PC-9 (cell line): ENCODE results near the gene OR4X1. TPM values are rescaled to one million over a fixed set of nuclear protein-coding genes. Genes with fewer than 3 reads are reported as not detected.
A peak's percentile ranks its signal among the peaks of the same experiment; 100 is the strongest.
"Not testable (repeated sequence)": the region's sequence is repeated elsewhere in the genome, so short reads cannot be mapped to it uniquely, and the experiment has no call there.

Experiments
- BruUV-seq: library from RNA; stranded (reverse); fragments of 400-500 nt; replicated peaks from 2 replicates; lab custom pipeline; 2021; lab: Mats Ljungman, UMichigan
- CTCF ChIA-PET: fragments of 300-600 bp; sonication (Branson Sonifier 250); formaldehyde crosslinking; loops from one replicate; lab custom pipeline; 2022; ENCODE audit warnings: antibody characterized with exemption; lab: Charles Lee
- POLR2A ChIA-PET: fragments of 300-600 bp; sonication (Branson Sonifier 250); formaldehyde crosslinking; loops from one replicate; lab custom pipeline; 2022; ENCODE audit warnings: antibody characterized with exemption; ENCODE audit not compliant: unreplicated experiment; lab: Charles Lee
- DNase-seq, 2 experiments: peaks; one replicate each; pipeline versions ENCODE4 v3.0.0 to v3.0.0-alpha.2; 2015 to 2022; ENCODE audit warnings: mixed read lengths in 1 of 2
- H2AFZ ChIP-seq: fragments of 200-600 bp; sonication (generic); 2 replicates; pipeline ENCODE4 v1.8.1; 2017; ENCODE audit warnings: antibody characterized with exemption
- H3F3A ChIP-seq: fragments of 200-600 bp; sonication (generic); 2 replicates; pipeline ENCODE4 v1.8.1; 2017; ENCODE audit warnings: antibody characterized with exemption, mild to moderate bottlenecking, low read depth; ENCODE audit not compliant: insufficient read depth
- H3K27ac ChIP-seq: fragments of 200-600 bp; sonication (generic); 2 replicates; pipeline ENCODE4 v1.6.1; 2016; ENCODE audit warnings: mixed run types
- H3K27me3 ChIP-seq: fragments of 200-600 bp; sonication (generic); 2 replicates; pipeline ENCODE4 v1.6.1; 2016; ENCODE audit warnings: low read depth, mixed run types; ENCODE audit not compliant: insufficient read depth
- H3K36me3 ChIP-seq: fragments of 200-600 bp; sonication (generic); 2 replicates; pipeline ENCODE4 v1.6.1; 2016; ENCODE audit warnings: low read depth, mixed run types
- H3K4me1 ChIP-seq: fragments of 200-600 bp; sonication (generic); replicated peaks from 2 replicates; pipeline ENCODE4 v1.6.1; 2016; ENCODE audit warnings: mixed run types; ENCODE audit not compliant: insufficient read depth
- H3K4me2 ChIP-seq: fragments of 200-600 bp; sonication (generic); 2 replicates; pipeline ENCODE4 v1.6.1; 2017; ENCODE audit warnings: mixed run types
- H3K4me3 ChIP-seq: fragments of 200-600 bp; sonication (generic); 2 replicates; pipeline ENCODE4 v1.6.1; 2016; ENCODE audit warnings: mixed run types
- H3K79me2 ChIP-seq: fragments of 200-600 bp; sonication (generic); 2 replicates; pipeline ENCODE4 v1.6.1; 2017; ENCODE audit warnings: low read depth, mixed run types
- H3K9me2 ChIP-seq: fragments of 200-600 bp; sonication (generic); 2 replicates; pipeline ENCODE4 v1.8.1; 2017; ENCODE audit warnings: mild to moderate bottlenecking; ENCODE audit not compliant: insufficient read depth
- H3K9me3 ChIP-seq: fragments of 200-600 bp; sonication (generic); 2 replicates; pipeline ENCODE4 v1.8.1; 2016; ENCODE audit warnings: low read depth; ENCODE audit not compliant: insufficient read depth
- H4K20me1 ChIP-seq: fragments of 200-600 bp; sonication (generic); 2 replicates; pipeline ENCODE4 v1.8.1; 2017; ENCODE audit not compliant: insufficient read depth
- EZH2 ChIP-seq: fragments of 200-600 bp; sonication (generic); IDR thresholded peaks from 2 replicates; pipeline ENCODE4 v1.8.0; 2017; ENCODE audit warnings: antibody characterized with exemption, low read depth
- intact Hi-C: fragments of 100-400 bp; cut with micrococcal nuclease; formaldehyde crosslinking; loops from one replicate; pipeline ENCODE4 v1.10.0; 2022; ENCODE audit not compliant: unreplicated experiment
- total RNA-seq: library from RNA; stranded (reverse); gene quantifications from 2 replicates; pipeline ENCODE4 v1.2.3, GENCODE V29; 2021
- TF ChIP-seq, protein P1 (sequence below): fragments of 200-600 bp; sonication (generic); conservative IDR thresholded peaks from 2 replicates; pipeline ENCODE4 v1.6.1; 2017; ENCODE audit warnings: mixed run types, antibody characterized with exemption, mild to moderate bottlenecking, moderate library complexity

Gene OR4X1
- total RNA-seq, 1 experiment from 2014 or later: not detected

- TF ChIP-seq, protein P1, sequence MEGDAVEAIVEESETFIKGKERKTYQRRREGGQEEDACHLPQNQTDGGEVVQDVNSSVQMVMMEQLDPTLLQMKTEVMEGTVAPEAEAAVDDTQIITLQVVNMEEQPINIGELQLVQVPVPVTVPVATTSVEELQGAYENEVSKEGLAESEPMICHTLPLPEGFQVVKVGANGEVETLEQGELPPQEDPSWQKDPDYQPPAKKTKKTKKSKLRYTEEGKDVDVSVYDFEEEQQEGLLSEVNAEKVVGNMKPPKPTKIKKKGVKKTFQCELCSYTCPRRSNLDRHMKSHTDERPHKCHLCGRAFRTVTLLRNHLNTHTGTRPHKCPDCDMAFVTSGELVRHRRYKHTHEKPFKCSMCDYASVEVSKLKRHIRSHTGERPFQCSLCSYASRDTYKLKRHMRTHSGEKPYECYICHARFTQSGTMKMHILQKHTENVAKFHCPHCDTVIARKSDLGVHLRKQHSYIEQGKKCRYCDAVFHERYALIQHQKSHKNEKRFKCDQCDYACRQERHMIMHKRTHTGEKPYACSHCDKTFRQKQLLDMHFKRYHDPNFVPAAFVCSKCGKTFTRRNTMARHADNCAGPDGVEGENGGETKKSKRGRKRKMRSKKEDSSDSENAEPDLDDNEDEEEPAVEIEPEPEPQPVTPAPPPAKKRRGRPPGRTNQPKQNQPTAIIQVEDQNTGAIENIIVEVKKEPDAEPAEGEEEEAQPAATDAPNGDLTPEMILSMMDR: no peak
- TF ChIP-seq EZH2: no peak
- ChIA-PET POLR2A (no interaction called here), CTCF (no interaction called here)
- no peak for DNase-seq
- no peak overlapping the region for H3K4me2 ChIP-seq
- H3F3A ChIP-seq: no peaks in the 10 kb centered on the region
- H3K9me2 ChIP-seq: no peaks in the 10 kb centered on the region
- no peaks in the 10 kb centered on the region for H3K4me1 ChIP-seq
- no peaks in the 10 kb centered on the region for H3K36me3 ChIP-seq
- intact Hi-C loops: no loop called here
- no peaks in the 10 kb centered on the region for H4K20me1 ChIP-seq
- no peaks in the 10 kb centered on the region for H3K79me2 ChIP-seq
- no peak overlapping the region for H3K4me3 ChIP-seq
- no peak overlapping the region for H2AFZ ChIP-seq
- BruUV-seq: no TSS peak
- H3K27ac ChIP-seq: no peak overlapping the region
- H3K9me3 ChIP-seq: no peaks in the 10 kb centered on the region
- no peaks in the 10 kb centered on the region for H3K27me3 ChIP-seq
These were observed 8.9 kb downstream of the OR4X1 start for GRCh38 chr11:48272606-48273005.

GRCh38 chr11:48305923-48306322, 42.3 kb downstream of the OR4X1 start, which contains the start of gene OR4S1:
Gene OR4S1 (plus strand): TSS chr11:48306223. CDS start chr11:48306223, 0 bp downstream.
- CTCF ChIA-PET: no interaction called here
- no peaks in the 10 kb centered on the region for H3K9me3 ChIP-seq

DNA sequence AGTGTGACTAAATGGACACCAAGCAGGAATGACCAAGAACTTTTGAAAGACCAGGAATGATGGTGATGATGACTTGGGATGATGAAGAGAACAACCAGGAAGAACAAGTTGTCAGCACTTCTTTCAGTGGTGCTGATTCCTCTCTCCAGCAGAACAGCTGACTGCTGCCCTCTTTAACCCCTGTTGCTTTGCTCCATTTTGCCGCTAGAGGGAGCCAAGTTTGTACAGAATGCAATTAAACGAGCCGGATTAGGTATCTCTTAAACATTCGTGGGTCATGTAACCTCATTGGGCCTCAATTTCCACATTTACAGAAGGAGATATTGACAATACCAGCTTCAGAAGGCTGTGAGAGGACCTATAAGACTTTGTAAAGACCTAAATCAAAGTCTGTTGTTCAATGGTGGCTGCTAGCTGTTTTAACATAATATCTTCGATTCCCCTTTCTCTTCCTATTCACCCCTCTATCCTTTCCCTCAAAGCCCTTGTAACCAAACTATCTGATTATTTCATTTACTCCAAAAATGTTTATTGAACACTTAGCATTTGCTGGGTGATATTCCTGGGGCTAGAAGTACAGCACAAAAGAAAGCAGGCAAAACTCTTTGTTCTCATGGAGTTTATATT, 44.2 kb downstream of the OR4X1 start:
- no TSS peak for BruUV-seq
- H3K9me2 ChIP-seq: no peaks in the 10 kb centered on the region
- H3K27me3 ChIP-seq: no peaks in the 10 kb centered on the region
- no peaks in the 10 kb centered on the region for H3K79me2 ChIP-seq
- ChIA-PET CTCF (no interaction called here), POLR2A (no interaction called here)
- no peaks in the 10 kb centered on the region for H3K36me3 ChIP-seq
- no peaks in the 10 kb centered on the region for H4K20me1 ChIP-seq
- peak; percentile 45 to 61 for DNase-seq
- no peak overlapping the region for H3K4me3 ChIP-seq
- no peaks in the 10 kb centered on the region for H3K9me3 ChIP-seq
- H3K4me1 ChIP-seq: no peaks in the 10 kb centered on the region
- intact Hi-C loops: loop anchor here (5.0 kb wide), 2 partner anchors 859 to 1219 kb away; no protein-coding TSS in a partner anchor
- H3K27ac ChIP-seq: no peak overlapping the region
- H3K4me2 ChIP-seq: no peak overlapping the region
- no peak overlapping the region for H2AFZ ChIP-seq
- TF ChIP-seq EZH2: no peak
- TF ChIP-seq, protein P1: peak; percentile 96
- no peaks in the 10 kb centered on the region for H3F3A ChIP-seq

More at GRCh38 chr11:48305923-48306322, 42.3 kb downstream of the OR4X1 start, which contains the start of gene OR4S1:
- POLR2A ChIA-PET: no interaction called here
- Histone ChIP-seq H3F3A (no peaks in the 10 kb centered on the region), H3K4me2 (no peak within 1 kb of the TSS), H3K79me2 (no peaks in the 10 kb centered on the region), H4K20me1 (no peaks in the 10 kb centered on the region), H3K4me1 (no peaks in the 10 kb centered on the region), H3K9me2 (no peaks in the 10 kb centered on the region), H2AFZ (no peak within 1 kb of the TSS), H3K4me3 (no peak within 1 kb of the TSS), H3K27ac (no peak within 1 kb of the TSS), H3K36me3 (no peaks in the 10 kb centered on the region), H3K27me3 (no peaks in the 10 kb centered on the region)
- DNase-seq: no peak
- intact Hi-C loops: loop anchor here (5.0 kb wide), 2 partner anchors 861 to 1221 kb away; no protein-coding TSS in a partner anchor
- no peak for TF ChIP-seq EZH2
- TF ChIP-seq, protein P1: no peak
- BruUV-seq: no TSS peak

DNA sequence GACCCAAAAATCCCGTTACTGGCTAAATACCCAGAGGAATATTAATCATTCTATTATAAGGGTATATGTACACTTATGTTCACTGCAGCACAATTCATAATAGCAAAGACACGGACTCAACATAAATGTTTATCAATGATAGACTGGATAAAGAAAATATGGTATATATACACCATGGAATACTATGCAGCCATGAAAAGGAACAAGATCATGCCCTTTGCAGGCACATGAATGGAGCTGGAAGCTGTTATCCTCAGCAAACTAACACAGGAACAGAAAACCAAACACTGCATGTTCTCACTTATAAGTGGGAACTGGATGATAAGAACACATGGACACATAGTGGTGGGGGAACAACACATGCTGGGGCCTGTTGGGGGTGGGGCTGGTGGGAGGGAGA, 49.9 kb downstream of the OR4X1 start:
- BruUV-seq, H3K27ac ChIP-seq: not testable (repeated sequence)

More for the DNA sequence above, 49.9 kb downstream of the OR4X1 start:
- H3K9me3 ChIP-seq, H3K4me3 ChIP-seq, H4K20me1 ChIP-seq, H3F3A ChIP-seq, POLR2A ChIA-PET, H3K4me2 ChIP-seq, DNase-seq, H3K27me3 ChIP-seq, H3K36me3 ChIP-seq, H3K79me2 ChIP-seq, CTCF ChIA-PET, H3K9me2 ChIP-seq, H3K4me1 ChIP-seq, intact Hi-C loops, H2AFZ ChIP-seq: not testable (repeated sequence)
